VCaP (cell line): ENCODE measurements around the gene PCGF5.

ENCODE experiments used
- H3K27ac ChIP-seq: fragments of 450-650 bp; 2 replicates; pipeline ENCODE4 v1.5.1; 2017
- TF ChIP-seq, protein P1 (sequence below): fragments of 450-650 bp; conservative IDR thresholded peaks from 2 replicates; pipeline ENCODE4 v1.5.1; 2017; ENCODE audit warnings: mild to moderate bottlenecking, moderate library complexity

PCGF5 gene

DNA sequence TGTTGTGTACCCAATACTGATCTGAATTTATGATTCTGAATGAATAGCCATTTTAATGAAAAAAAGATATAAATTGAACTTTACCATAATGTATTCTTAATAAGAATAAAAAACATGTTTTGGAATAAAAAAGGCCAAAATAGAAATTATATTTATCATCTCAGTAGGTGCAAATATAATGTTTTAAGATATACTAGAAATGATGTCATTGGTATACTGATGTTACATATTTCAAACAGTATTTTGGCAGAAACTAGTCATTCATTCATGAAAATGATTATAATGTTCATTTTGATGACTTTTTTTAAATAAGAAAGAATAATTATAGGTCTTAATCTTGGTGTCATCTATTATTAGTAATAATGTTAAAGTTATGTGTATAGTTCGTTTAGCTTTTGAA is 9.2 kb downstream of the PCGF5 start:
- H3K27ac ChIP-seq, result no peak overlapping the region
- TF ChIP-seq, protein P1, sequence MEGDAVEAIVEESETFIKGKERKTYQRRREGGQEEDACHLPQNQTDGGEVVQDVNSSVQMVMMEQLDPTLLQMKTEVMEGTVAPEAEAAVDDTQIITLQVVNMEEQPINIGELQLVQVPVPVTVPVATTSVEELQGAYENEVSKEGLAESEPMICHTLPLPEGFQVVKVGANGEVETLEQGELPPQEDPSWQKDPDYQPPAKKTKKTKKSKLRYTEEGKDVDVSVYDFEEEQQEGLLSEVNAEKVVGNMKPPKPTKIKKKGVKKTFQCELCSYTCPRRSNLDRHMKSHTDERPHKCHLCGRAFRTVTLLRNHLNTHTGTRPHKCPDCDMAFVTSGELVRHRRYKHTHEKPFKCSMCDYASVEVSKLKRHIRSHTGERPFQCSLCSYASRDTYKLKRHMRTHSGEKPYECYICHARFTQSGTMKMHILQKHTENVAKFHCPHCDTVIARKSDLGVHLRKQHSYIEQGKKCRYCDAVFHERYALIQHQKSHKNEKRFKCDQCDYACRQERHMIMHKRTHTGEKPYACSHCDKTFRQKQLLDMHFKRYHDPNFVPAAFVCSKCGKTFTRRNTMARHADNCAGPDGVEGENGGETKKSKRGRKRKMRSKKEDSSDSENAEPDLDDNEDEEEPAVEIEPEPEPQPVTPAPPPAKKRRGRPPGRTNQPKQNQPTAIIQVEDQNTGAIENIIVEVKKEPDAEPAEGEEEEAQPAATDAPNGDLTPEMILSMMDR, result no peak

DNA sequence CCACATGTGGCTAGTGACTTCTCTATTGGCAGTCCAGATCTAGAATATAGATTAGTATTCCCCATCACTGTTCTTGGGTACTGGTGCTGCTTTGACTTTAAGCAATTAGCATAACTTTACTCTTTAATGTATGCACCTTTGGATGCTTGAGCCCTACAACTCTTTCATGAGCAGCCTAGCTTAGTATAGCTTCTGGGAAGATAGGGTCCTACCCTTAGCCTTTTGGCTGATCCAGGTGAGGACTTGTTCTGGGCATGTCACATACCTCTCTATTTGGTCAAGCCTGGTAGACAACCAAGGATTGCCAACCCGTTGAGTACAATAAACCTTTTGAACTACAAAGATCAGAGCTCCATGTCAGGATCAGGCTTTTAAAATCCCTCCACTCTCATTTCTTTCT is 17.7 kb downstream of the PCGF5 start:
- H3K27ac ChIP-seq, result no peak overlapping the region
- TF ChIP-seq, protein P1, result no peak

DNA sequence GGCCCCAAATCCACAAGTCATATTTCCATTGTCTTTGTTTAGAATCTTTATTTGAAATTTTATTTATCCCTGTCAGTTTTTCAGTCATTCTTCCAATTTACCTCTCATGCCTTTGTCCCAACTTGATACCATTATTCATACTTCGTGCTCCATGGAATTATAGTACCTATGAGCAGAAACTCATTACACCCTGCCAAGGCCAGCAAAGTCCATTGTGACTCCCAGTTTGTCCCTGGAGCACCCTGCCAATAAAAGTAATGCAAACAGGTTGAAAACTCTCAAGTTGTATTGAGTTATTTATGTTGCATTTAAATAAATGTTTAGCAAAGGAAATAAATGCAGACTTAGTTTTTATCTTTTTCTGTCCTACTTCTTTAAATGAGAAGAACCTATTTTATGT is 19.3 kb downstream of the PCGF5 start:
- H3K27ac ChIP-seq, result no peak overlapping the region
- TF ChIP-seq, protein P1, result no peak

- TF ChIP-seq, protein P1, result no peak
- H3K27ac ChIP-seq, result no peak overlapping the region
These were observed 22.5 kb downstream of the PCGF5 start for GRCh38 chr10:91242940-91243339.

DNA sequence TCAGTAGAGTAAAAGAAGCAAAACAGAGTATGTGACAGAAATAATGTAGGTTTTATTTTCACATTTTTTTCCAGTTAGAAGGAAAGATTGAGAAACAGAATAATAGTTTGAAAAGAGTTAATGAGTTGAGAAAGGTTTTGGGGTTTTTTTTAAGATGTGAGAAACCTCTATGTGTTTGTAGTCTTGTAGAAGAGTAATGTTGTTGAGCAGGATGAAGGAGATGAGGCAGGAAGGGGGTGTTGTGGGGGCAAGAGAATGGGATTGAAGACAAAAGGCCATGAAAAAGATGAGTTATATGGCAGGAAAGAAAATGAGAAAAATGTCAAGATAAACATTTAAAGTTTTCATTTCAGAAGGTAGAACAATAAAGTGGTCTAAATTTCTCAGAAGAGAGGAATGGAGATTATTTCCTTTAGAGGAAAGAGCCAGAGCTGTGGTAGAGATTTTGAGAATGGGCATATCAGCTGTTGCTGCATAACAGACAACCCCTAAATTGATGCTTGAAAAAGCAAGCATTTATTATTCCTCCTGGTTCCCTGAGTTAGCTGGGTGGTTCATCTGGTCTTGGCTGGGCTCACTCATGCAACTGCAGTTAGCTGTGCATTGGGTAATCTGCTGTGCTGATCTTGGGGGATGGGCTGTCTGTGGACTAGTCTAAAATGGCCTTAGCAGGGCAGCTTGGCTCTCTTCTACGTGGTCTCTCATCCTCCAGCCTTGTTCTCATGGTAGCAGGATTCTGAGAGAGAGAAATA is 27.1 kb downstream of the PCGF5 start:
- TF ChIP-seq, protein P1, result no peak
- no peak overlapping the region for H3K27ac ChIP-seq

GRCh38 chr10:91249700-91250099 is 29.2 kb downstream of the PCGF5 start:
- H3K27ac ChIP-seq, result 0 out of 2 replicates have a peak overlapping the region, but pooled peaks have one; percentile 1

GRCh38 chr10:91250341-91250740 is 29.9 kb downstream of the PCGF5 start:
- TF ChIP-seq, protein P1, result no peak
- H3K27ac ChIP-seq, result 0 out of 2 replicates have a peak overlapping the region, but pooled peaks have one; percentile 1

More at GRCh38 chr10:91249700-91250099, 29.2 kb downstream of the PCGF5 start:
- TF ChIP-seq, protein P1, result no peak
